DMS 273 (cell line): ENCODE measurements around the gene IPCEF1.
"Not testable (repeated sequence)": the region's sequence is repeated elsewhere in the genome, so short reads cannot be mapped to it uniquely, and the experiment has no call there.

Experiments
- DNase-seq: peaks from one replicate; lab custom pipeline; 2025; ENCODE audit not compliant: unreplicated experiment; lab: John Stamatoyannopoulos, UW

Gene IPCEF1

GRCh38 chr6:154341336-154341735 lies 15.3 kb downstream of the IPCEF1 start:
- DNase-seq, result no peak

GRCh38 chr6:154337406-154338005 lies 19.1 kb downstream of the IPCEF1 start:
- DNase-seq, result no peak

- DNase-seq, result not testable (repeated sequence)
Measured at GRCh38 chr6:154334147-154334546, 22.5 kb downstream of the IPCEF1 start.

GRCh38 chr6:154331750-154332149 lies 24.9 kb downstream of the IPCEF1 start:
- DNase-seq, result peak; percentile 5

GRCh38 chr6:154329350-154330170 lies 27.0 kb downstream of the IPCEF1 start:
- no peak for DNase-seq

- not testable (repeated sequence) for DNase-seq
Measured at GRCh38 chr6:154327313-154327712, 29.3 kb downstream of the IPCEF1 start.

- DNase-seq, result no peak
Measured at GRCh38 chr6:154325142-154325541, 31.5 kb downstream of the IPCEF1 start.

GRCh38 chr6:154320181-154320580 lies 36.4 kb downstream of the IPCEF1 start:
- no peak for DNase-seq

GRCh38 chr6:154319231-154319858 lies 37.3 kb downstream of the IPCEF1 start:
- DNase-seq, result no peak

GRCh38 chr6:154318721-154319120 lies 37.9 kb downstream of the IPCEF1 start:
- no peak for DNase-seq

- DNase-seq, result no peak
Measured at GRCh38 chr6:154316131-154316530, 40.5 kb downstream of the IPCEF1 start.

- no peak for DNase-seq
Measured at GRCh38 chr6:154314084-154314483, 42.5 kb downstream of the IPCEF1 start.

GRCh38 chr6:154308986-154309385 lies 47.6 kb downstream of the IPCEF1 start:
- no peak for DNase-seq

GRCh38 chr6:154307696-154308425 lies 48.7 kb downstream of the IPCEF1 start:
- no peak for DNase-seq

- DNase-seq, result not testable (repeated sequence)
Measured at GRCh38 chr6:154307147-154307546, 49.5 kb downstream of the IPCEF1 start.

- DNase-seq, result no peak
Measured at GRCh38 chr6:154306696-154307095, 49.9 kb downstream of the IPCEF1 start.

GRCh38 chr6:154304191-154304590 lies 52.4 kb downstream of the IPCEF1 start:
- DNase-seq, result no peak

- not testable (repeated sequence) for DNase-seq
Measured at GRCh38 chr6:154303642-154304041, 53.0 kb downstream of the IPCEF1 start.

- no peak for DNase-seq
Measured at GRCh38 chr6:154301839-154302752, 54.5 kb downstream of the IPCEF1 start.

GRCh38 chr6:154301086-154301625 lies 55.4 kb downstream of the IPCEF1 start:
- DNase-seq, result no peak
